ENCODE data around the gene FAM210B. TPM values are rescaled to one million over a fixed set of nuclear protein-coding genes. Genes with fewer than 3 reads are reported as not detected.
A peak's percentile ranks its signal among the peaks of the same experiment; 100 is the strongest.

Gene FAM210B
- total and polyA plus RNA-seq, 2 of the 13 experiments (the other 11 are each of a cell fraction or from before 2014, with no cell fraction given), result 75.9 to 107 TPM

- TF ChIP-seq ZHX1 (CRISPR knock-in tag; IDR thresholded peaks at IDR 0.05; ENCODE audit: low read depth) (peak; percentile 100), NFATC3 (CRISPR knock-in tag; IDR thresholded peaks at IDR 0.05) (no peak), FOXO4 (CRISPR knock-in tag; conservative IDR thresholded peaks at IDR 0.05) (0 out of 2 replicates have a peak, but pooled peaks have one; percentile 92), DBP (CRISPR knock-in tag; IDR thresholded peaks at IDR 0.05; ENCODE audit: not compliant biosample characterization) (peak; percentile 91), ZNF451 (CRISPR knock-in tag; IDR thresholded peaks at IDR 0.05) (peak; percentile 98), MXI1 (IDR thresholded peaks at IDR 0.05; ENCODE audit: borderline replicate concordance, low read depth, low read length) (peak; percentile 96), SIX4 (CRISPR knock-in tag; IDR thresholded peaks at IDR 0.05) (peak; percentile 90), PRDM10 (CRISPR knock-in tag; IDR thresholded peaks at IDR 0.05; ENCODE audit: low read depth) (peak; percentile 92), ARID4A (CRISPR knock-in tag; IDR thresholded peaks at IDR 0.05; ENCODE audit: borderline replicate concordance) (peak; percentile 99), RFXANK (CRISPR knock-in tag; IDR thresholded peaks at IDR 0.05) (peak; percentile 96), SAP130 (CRISPR knock-in tag; IDR thresholded peaks at IDR 0.05; ENCODE audit: low read depth) (peak; percentile 99), RFX1 (IDR thresholded peaks at IDR 0.05) (no peak)
Measured at GRCh38 chr20:56392132-56392880, 33.5 kb downstream of the FAM210B start, which contains the start of the genes AURKA and CSTF1 (continued).
